Spleen (tissue), 11 donors: ENCODE data around the gene EPB41. TPM values are rescaled to one million over a fixed set of nuclear protein-coding genes. Genes with fewer than 3 reads are reported as not detected.

Source experiments
- DNase-seq: peaks from one replicate; pipeline ENCODE4 v3.0.0-alpha.2; 2020
- H3K27ac ChIP-seq, 8 donors: fragments of 200-600 bp; sonication (generic) in 7 of 8; 1 replicate in 4 of 8; 2 replicates in 4 of 8; pipeline versions ENCODE4 v1.5.0 to v1.8.0; 2016 to 2021; ENCODE audit warnings: inconsistent platforms in 4 of 8, mild to moderate bottlenecking in 4 of 8, moderate library complexity in 1 of 8
- H3K27me3 ChIP-seq, 7 donors: fragments of 200-600 bp; sonication (generic) in 6 of 7; replicated peaks in 1 of 7; 1 replicate in 4 of 7; 2 replicates in 3 of 7; pipeline versions ENCODE4 v1.5.0 to v1.8.0; 2016 to 2021; ENCODE audit warnings: inconsistent platforms in 3 of 7, mild to moderate bottlenecking in 1 of 7
- H3K36me3 ChIP-seq, 6 donors: fragments of 200-600 bp; sonication (generic) in 5 of 6; 1 replicate in 4 of 6; 2 replicates in 2 of 6; pipeline versions ENCODE4 v1.5.0 to v1.8.0; 2016 to 2021; ENCODE audit warnings: inconsistent platforms in 2 of 6
- H3K4me1 ChIP-seq, 6 donors: fragments of 200-600 bp; sonication (generic) in 5 of 6; 1 replicate in 3 of 6; 2 replicates in 3 of 6; pipeline versions ENCODE4 v1.5.0 to v1.8.0; 2016 to 2021; ENCODE audit warnings: inconsistent platforms in 3 of 6
- H3K4me3 ChIP-seq, 8 donors: fragments of 200-600 bp; sonication (generic) in 7 of 8; 1 replicate in 4 of 8; 2 replicates in 4 of 8; pipeline versions ENCODE4 v1.5.0 to v1.8.0; 2016 to 2021; ENCODE audit warnings: inconsistent platforms in 4 of 8, mild to moderate bottlenecking in 4 of 8, moderate library complexity in 2 of 8
- H3K9me3 ChIP-seq, 8 donors: fragments of 200-600 bp; sonication (generic) in 7 of 8; 1 replicate in 4 of 8; 2 replicates in 4 of 8; pipeline versions ENCODE4 v1.5.0 to v1.8.0; 2016 to 2021; ENCODE audit warnings: inconsistent platforms in 4 of 8
- POLR2A ChIP-seq, 3 donors: fragments of 450-650 bp; IDR thresholded peaks; one replicate each; pipeline ENCODE4 v1.5.1; 2017; ENCODE audit warnings: antibody characterized with exemption in 3 of 3, mild to moderate bottlenecking in 1 of 3
- POLR2AphosphoS5 ChIP-seq, 3 donors: sonication (generic); formaldehyde crosslinking; IDR thresholded peaks; one replicate each; pipeline ENCODE4 v1.5.1; 2017; ENCODE audit warnings: antibody characterized with exemption in 3 of 3
- WGBS, 5 donors: extraction: QIAGEN DNeasy Blood & Tissue Kit in 3 of 5; methylation state at CpG; one replicate each; pipeline versions ENCODE4 v1.1.5 to v1.1.7; 2013 to 2018; 5-methylcytosine and 5-hydroxymethylcytosine counted together
- intact Hi-C: fragments of 100-400 bp; cut with DNase I; formaldehyde crosslinking; loops from one replicate; pipeline ENCODE4 v1.15.0; 2023; ENCODE audit warnings: low total_unique reads
- polyA plus RNA-seq, 3 donors: library from polyadenylated mRNA; stranded (reverse); fragments of 200-250 nt; gene quantifications; one replicate each; pipeline ENCODE4 v1.2.1, GENCODE V29; 2013
- total RNA-seq, 7 donors: library from RNA; depleted of rRNA in 3 of 7; stranded (reverse); fragments of >200 nt in 3 of 7; fragmentation: NEBNext Ultra II Directional in 4 of 7; extraction: Animal tissue kit (Norgen Biotek cat#: 25700) in 4 of 7; gene quantifications; one replicate each; pipeline versions ENCODE4 v1.1.0 to v1.2.1, GENCODE V29; 2016 to 2021
- TF ChIP-seq, protein P1 (sequence below), 11 experiments: fragments of 200-600 bp in 7 of 11; fragments of 450-650 bp in 4 of 11; sonication (generic) in 4 of 11; IDR thresholded peaks in 8 of 11; conservative IDR thresholded peaks in 3 of 11; 1 replicate in 7 of 11; 2 replicates in 4 of 11; pipeline versions ENCODE4 v1.4.0 to v1.8.0; 2016 to 2021; ENCODE audit warnings: antibody characterized with exemption in 11 of 11, inconsistent platforms in 4 of 11, mild to moderate bottlenecking in 1 of 11
- donor health status: healthy with polysubstance abuse.
- donor health status: DM: no; HTN: no; CAD: no; lungs with moderate emphysema.
- donor health status: DM: no; HTN: no; CAD: no.
- donor health status: Bipolar disorder and iron deficiency.
- donor health status: healthy.
- donor health status: DM: no; HTN: no; CAD: no.
- donor health status: DM: yes; HTN: yes; CAD: no.

Gene EPB41
- total and polyA plus RNA-seq, 10 donors = 6.3 to 156 (median 58.8) TPM

DNA sequence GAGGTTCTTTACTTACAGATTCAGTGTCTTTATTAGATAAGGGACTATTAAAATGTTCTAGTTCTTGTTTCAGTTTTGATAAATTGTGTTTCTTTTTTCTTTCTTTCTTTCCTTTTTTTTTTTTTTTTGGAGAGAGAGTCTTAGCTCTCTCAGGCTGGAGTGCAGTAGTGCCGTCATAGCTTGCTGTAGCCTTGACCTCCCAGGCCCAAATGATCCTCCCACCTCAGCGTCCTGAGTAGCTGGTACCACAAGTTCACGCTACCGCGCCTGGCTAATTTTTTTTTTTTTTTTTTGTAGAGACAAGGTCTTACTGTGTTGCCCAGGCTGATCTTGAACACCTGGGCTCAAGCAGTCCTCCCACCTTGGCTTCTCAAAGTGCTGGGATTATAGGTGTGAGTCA lies 132.8 kb downstream of the EPB41 start:
- 82 to 96% (median 91%) methylated on average over 5 of the region's 5 CpGs for WGBS, 5 donors
- Histone ChIP-seq H3K36me3 (peaks cover 0 to 76% (median 13%) of the 10 kb centered on the region in 6 donors), H3K4me3 (no peak overlapping the region), H3K27me3 (no peaks in the 10 kb centered on the region), H3K9me3 (no peaks in the 10 kb centered on the region), H3K27ac (no peak overlapping the region), H3K4me1 (no peaks in the 10 kb centered on the region)
- DNase-seq = no peak
- TF ChIP-seq POLR2AphosphoS5 (IDR thresholded peaks at IDR 0.05) (no peak), POLR2A (IDR thresholded peaks at IDR 0.05) (no peak)
- TF ChIP-seq, protein P1, sequence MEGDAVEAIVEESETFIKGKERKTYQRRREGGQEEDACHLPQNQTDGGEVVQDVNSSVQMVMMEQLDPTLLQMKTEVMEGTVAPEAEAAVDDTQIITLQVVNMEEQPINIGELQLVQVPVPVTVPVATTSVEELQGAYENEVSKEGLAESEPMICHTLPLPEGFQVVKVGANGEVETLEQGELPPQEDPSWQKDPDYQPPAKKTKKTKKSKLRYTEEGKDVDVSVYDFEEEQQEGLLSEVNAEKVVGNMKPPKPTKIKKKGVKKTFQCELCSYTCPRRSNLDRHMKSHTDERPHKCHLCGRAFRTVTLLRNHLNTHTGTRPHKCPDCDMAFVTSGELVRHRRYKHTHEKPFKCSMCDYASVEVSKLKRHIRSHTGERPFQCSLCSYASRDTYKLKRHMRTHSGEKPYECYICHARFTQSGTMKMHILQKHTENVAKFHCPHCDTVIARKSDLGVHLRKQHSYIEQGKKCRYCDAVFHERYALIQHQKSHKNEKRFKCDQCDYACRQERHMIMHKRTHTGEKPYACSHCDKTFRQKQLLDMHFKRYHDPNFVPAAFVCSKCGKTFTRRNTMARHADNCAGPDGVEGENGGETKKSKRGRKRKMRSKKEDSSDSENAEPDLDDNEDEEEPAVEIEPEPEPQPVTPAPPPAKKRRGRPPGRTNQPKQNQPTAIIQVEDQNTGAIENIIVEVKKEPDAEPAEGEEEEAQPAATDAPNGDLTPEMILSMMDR (IDR thresholded peaks at IDR 0.05 in 8 of 11, conservative IDR thresholded peaks at IDR 0.05 in 3 of 11) = no peak
- intact Hi-C loops = no loop called here

DNA sequence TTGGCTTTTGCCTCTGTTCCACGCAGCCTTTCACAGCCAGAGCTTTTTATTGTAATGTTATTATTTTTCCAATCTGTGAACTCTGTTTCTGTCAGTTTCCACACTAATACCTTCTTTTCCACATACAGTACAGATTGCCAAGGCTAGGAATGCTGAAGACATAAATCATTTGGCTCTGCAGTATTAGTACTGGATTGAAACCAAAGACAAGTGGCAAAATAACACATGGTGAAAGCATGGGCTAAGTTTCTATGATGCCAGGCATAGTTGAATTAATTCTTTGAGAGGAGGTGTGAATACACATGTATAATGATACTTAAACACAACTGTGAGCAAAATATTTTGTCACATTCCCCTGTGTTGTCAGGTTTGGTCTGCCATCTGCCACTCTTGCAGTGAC lies 135.8 kb downstream of the EPB41 start:
- Histone ChIP-seq H3K27ac (no peak overlapping the region), H3K4me3 (no peak overlapping the region), H3K9me3 (no peaks in the 10 kb centered on the region), H3K27me3 (no peaks in the 10 kb centered on the region), H3K4me1 (no peaks in the 10 kb centered on the region), H3K36me3 (peaks cover 0 to 74% (median 18%) of the 10 kb centered on the region in 6 donors)
- no peak for DNase-seq
- TF ChIP-seq, protein P1 (IDR thresholded peaks at IDR 0.05 in 8 of 11, conservative IDR thresholded peaks at IDR 0.05 in 3 of 11) = no peak
- no peak for TF ChIP-seq POLR2A (IDR thresholded peaks at IDR 0.05)
- no peak for TF ChIP-seq POLR2AphosphoS5 (IDR thresholded peaks at IDR 0.05)
- 93 to 97% (median 96%) methylated on average over 1 of the region's 1 CpG for WGBS, 5 donors
- intact Hi-C loops = no loop called here

DNA sequence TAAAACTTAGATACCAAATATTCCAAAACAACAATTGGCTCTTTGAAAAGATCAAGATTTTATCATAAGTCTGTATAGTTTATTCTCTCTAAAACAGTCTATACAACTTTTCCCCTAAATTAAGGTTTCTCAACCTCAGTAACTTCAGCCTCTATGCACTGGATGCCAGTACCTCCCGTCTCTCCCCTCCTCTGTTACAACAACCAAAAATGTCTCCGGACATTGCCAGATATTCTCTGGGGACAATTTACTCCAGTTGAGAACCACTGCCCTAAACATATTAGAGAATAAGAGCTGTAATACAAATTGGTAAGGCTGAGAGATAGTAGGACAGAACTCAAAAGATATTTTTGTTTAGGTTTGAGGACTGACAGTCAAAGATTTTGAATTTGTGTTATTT lies 137.7 kb downstream of the EPB41 start:
- intact Hi-C loops = no loop called here
- 86 to 93% (median 87%) methylated on average over 2 of the region's 2 CpGs for WGBS, 5 donors
- H3K9me3 ChIP-seq = no peaks in the 10 kb centered on the region
- TF ChIP-seq POLR2A (IDR thresholded peaks at IDR 0.05) (no peak), POLR2AphosphoS5 (IDR thresholded peaks at IDR 0.05) (no peak)
- TF ChIP-seq, protein P1 (IDR thresholded peaks at IDR 0.05 in 8 of 11, conservative IDR thresholded peaks at IDR 0.05 in 3 of 11) = no peak
- no peak overlapping the region for H3K27ac ChIP-seq
- no peaks in the 10 kb centered on the region for H3K4me1 ChIP-seq
- no peak for DNase-seq
- H3K27me3 ChIP-seq = no peaks in the 10 kb centered on the region
- no peak overlapping the region for H3K4me3 ChIP-seq
- peaks cover 0 to 87% (median 18%) of the 10 kb centered on the region in 6 donors for H3K36me3 ChIP-seq

DNA sequence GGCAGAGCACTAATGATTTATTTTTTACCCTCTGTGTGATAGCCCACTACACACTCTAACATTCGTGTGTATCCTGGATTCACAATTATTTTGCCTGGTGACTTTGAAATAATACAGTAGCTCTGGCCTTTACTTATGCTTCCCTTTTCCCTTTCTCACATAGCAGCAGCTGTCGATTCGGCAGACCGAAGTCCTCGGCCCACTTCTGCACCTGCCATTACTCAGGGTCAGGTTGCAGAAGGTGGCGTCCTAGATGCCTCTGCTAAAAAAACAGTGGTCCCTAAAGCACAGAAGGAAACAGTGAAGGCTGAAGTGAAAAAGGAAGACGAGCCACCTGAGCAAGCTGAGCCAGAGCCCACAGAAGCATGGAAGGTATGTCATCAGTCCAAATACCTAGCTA lies 138.6 kb downstream of the EPB41 start:
- TF ChIP-seq POLR2A (IDR thresholded peaks at IDR 0.05) = no peak
- TF ChIP-seq POLR2AphosphoS5 (IDR thresholded peaks at IDR 0.05) = no peak
- TF ChIP-seq, protein P1 (IDR thresholded peaks at IDR 0.05 in 8 of 11, conservative IDR thresholded peaks at IDR 0.05 in 3 of 11) = no peak
- no peaks in the 10 kb centered on the region for H3K9me3 ChIP-seq
- intact Hi-C loops = no loop called here
- H3K4me1 ChIP-seq = no peaks in the 10 kb centered on the region
- H3K36me3 ChIP-seq = peaks cover 0 to 79% (median 14%) of the 10 kb centered on the region in 6 donors
- H3K4me3 ChIP-seq = no peak overlapping the region
- DNase-seq = no peak
- WGBS, 5 donors = 85 to 96% (median 90%) methylated on average over 7 of the region's 7 CpGs
- no peak overlapping the region for H3K27ac ChIP-seq
- H3K27me3 ChIP-seq = no peaks in the 10 kb centered on the region
